D721Med (cell line): Measurements from ENCODE around the gene BLCAP.
"Not testable (repeated sequence)": the region's sequence is repeated elsewhere in the genome, so short reads cannot be mapped to it uniquely, and the experiment has no call there.

ENCODE experiments used
- DNase-seq: peaks from one replicate; pipeline ENCODE4 v3.0.0; 2011; ENCODE audit warnings: low spot score; ENCODE audit not compliant: insufficient read length
- FAIRE-seq: peaks from 2 replicates; lab custom pipeline; 2011; peaks lifted over from hg19 to GRCh38; lab: Jason Lieb, UNC
- CTCF ChIP-seq: IDR thresholded peaks from 2 replicates; pipeline ENCODE4 v1.5.1; 2012; ENCODE audit warnings: mild to moderate bottlenecking, control low read depth; ENCODE audit not compliant: insufficient read depth; ENCODE audit errors: missing control alignments

Gene BLCAP

GRCh38 chr20:37543828-37544227, 16.2 kb upstream of the BLCAP start:
- peak; percentile 17 for TF ChIP-seq CTCF
- FAIRE-seq (no peak), DNase-seq (no peak)

- DNase-seq = no peak
- TF ChIP-seq CTCF = no peak
- FAIRE-seq = no peak
These were observed 14.6 kb upstream of the BLCAP start for GRCh38 chr20:37542281-37542680.

GRCh38 chr20:37541326-37541725, 13.7 kb upstream of the BLCAP start:
- FAIRE-seq (no peak), DNase-seq (no peak)
- no peak for TF ChIP-seq CTCF

GRCh38 chr20:37540838-37541237, 13.2 kb upstream of the BLCAP start:
- FAIRE-seq, DNase-seq: not testable (repeated sequence)

- FAIRE-seq = no peak
- no peak for TF ChIP-seq CTCF
- DNase-seq = no peak
These were observed 12.3 kb upstream of the BLCAP start for GRCh38 chr20:37540001-37540400.

- no peak for FAIRE-seq
- DNase-seq = no peak
- TF ChIP-seq CTCF = no peak
These were observed 11.7 kb upstream of the BLCAP start for GRCh38 chr20:37539424-37539823.

- DNase-seq (no peak), FAIRE-seq (no peak)
- no peak for TF ChIP-seq CTCF
These were observed 10.3 kb upstream of the BLCAP start for GRCh38 chr20:37538003-37538402.

GRCh38 chr20:37537505-37537904, 9.8 kb upstream of the BLCAP start:
- no peak for TF ChIP-seq CTCF
- DNase-seq (no peak), FAIRE-seq (no peak)
